IMR-90 (cell line): ENCODE measurements around the gene AGAP1. TPM values are rescaled to one million over a fixed set of nuclear protein-coding genes. Genes with fewer than 3 reads are reported as not detected.

ENCODE experiments used
- ATAC-seq: fragments of 200-7000 bp; cut with Tn5 transposase; 2 replicates; pipeline ENCODE4 v1.9.1; 2020; ENCODE audit warnings: low read depth, mild to moderate bottlenecking, moderate library complexity
- BruUV-seq: library from RNA; stranded (reverse); fragments of 400-500 nt; replicated peaks from 2 replicates; lab custom pipeline; 2021; lab: Mats Ljungman, UMichigan
- CTCF ChIA-PET: fragments of 300-600 bp; formaldehyde crosslinking; extraction: SDS; loops from one replicate; lab custom pipeline; 2021; ENCODE audit warnings: antibody characterized with exemption; lab: Yijun Ruan, JAX
- POLR2A ChIA-PET: fragments of 300-600 bp; sonication (Branson Sonifier 250); formaldehyde crosslinking; loops from one replicate; lab custom pipeline; 2022; ENCODE audit warnings: antibody characterized with exemption; ENCODE audit not compliant: unreplicated experiment; lab: Charles Lee
- DNase-seq: peaks from one replicate; pipeline ENCODE4 v3.0.0; 2013
- H2AFZ ChIP-seq: replicated peaks from 2 replicates; pipeline ENCODE3; 2013; ENCODE audit warnings: low read length, mild to moderate bottlenecking; ENCODE audit not compliant: poor library complexity
- H2AK5ac ChIP-seq: 2 replicates; pipeline ENCODE4 v1.6.1; 2013; ENCODE audit warnings: low read depth, low read length, inconsistent platforms
- H2AK9ac ChIP-seq: replicated peaks from 2 replicates; pipeline ENCODE3; 2013; ENCODE audit warnings: mild to moderate bottlenecking, low read depth, low read length, moderate library complexity; ENCODE audit not compliant: poor library complexity
- H2BK120ac ChIP-seq: 2 replicates; pipeline ENCODE4 v1.6.1; 2013; ENCODE audit warnings: low read depth, low read length, inconsistent platforms
- H2BK15ac ChIP-seq: 3 replicates; pipeline ENCODE4 v1.6.1; 2013; ENCODE audit warnings: low read depth, low read length, inconsistent platforms
- H2BK20ac ChIP-seq: 2 replicates; pipeline ENCODE4 v1.6.1; 2013; ENCODE audit warnings: low read depth, mild to moderate bottlenecking, inconsistent platforms, low read length, moderate library complexity
- H2BK5ac ChIP-seq: 2 replicates; pipeline ENCODE4 v1.6.1; 2013; ENCODE audit warnings: mild to moderate bottlenecking, low read depth, low read length, inconsistent platforms; ENCODE audit not compliant: poor library complexity, severe bottlenecking
- H3K14ac ChIP-seq: replicated peaks from 2 replicates; pipeline ENCODE4 v1.6.1; 2013; ENCODE audit warnings: low read depth, low read length, inconsistent platforms
- H3K18ac ChIP-seq: 2 replicates; pipeline ENCODE4 v1.6.1; 2013; ENCODE audit warnings: low read depth, low read length, control low read depth
- H3K23ac ChIP-seq: 2 replicates; pipeline ENCODE4 v1.6.1; 2013; ENCODE audit warnings: low read depth, low read length, inconsistent platforms
- H3K27ac ChIP-seq: 2 replicates; pipeline ENCODE4 v1.5.1; 2013; ENCODE audit warnings: mild to moderate bottlenecking, control low read depth, low read length; ENCODE audit not compliant: insufficient read depth
- H3K27me3 ChIP-seq: 2 replicates; pipeline ENCODE4 v1.6.1; 2013; ENCODE audit warnings: low read length; ENCODE audit not compliant: control insufficient read depth, insufficient read depth
- H3K36me3 ChIP-seq: 2 replicates; pipeline ENCODE4 v1.6.1; 2013; ENCODE audit warnings: low read length, mixed read lengths; ENCODE audit not compliant: control insufficient read depth, insufficient read depth
- H3K4ac ChIP-seq: 2 replicates; pipeline ENCODE4 v1.6.1; 2013; ENCODE audit warnings: low read depth, low read length, inconsistent platforms
- H3K4me1 ChIP-seq: 2 replicates; pipeline ENCODE4 v1.6.1; 2013; ENCODE audit warnings: low read length, mixed read lengths; ENCODE audit not compliant: control insufficient read depth, insufficient read depth
- H3K4me2 ChIP-seq: 2 replicates; pipeline ENCODE4 v1.6.1; 2013; ENCODE audit warnings: low read depth, mild to moderate bottlenecking, control low read depth, low read length, moderate library complexity
- H3K4me3 ChIP-seq: 2 replicates; pipeline ENCODE4 v1.5.1; 2013; ENCODE audit warnings: low read depth, mild to moderate bottlenecking, control low read depth, low read length, moderate library complexity; ENCODE audit not compliant: insufficient read depth
- H3K56ac ChIP-seq: 2 replicates; pipeline ENCODE4 v1.6.1; 2013; ENCODE audit warnings: low read length, inconsistent platforms; ENCODE audit not compliant: insufficient read depth; ENCODE audit errors: extremely low read depth
- H3K79me1 ChIP-seq, 2 experiments: 2 replicates each; pipeline ENCODE4 v1.6.1; 2013; ENCODE audit warnings: low read length in 2 of 2, inconsistent platforms in 1 of 2, low read depth in 1 of 2
- H3K9ac ChIP-seq: 2 replicates; pipeline ENCODE4 v1.6.1; 2013; ENCODE audit warnings: low read depth, low read length, control low read depth
- H3K9me1 ChIP-seq: 2 replicates; pipeline ENCODE4 v1.6.1; 2013; ENCODE audit warnings: low read length, inconsistent platforms; ENCODE audit not compliant: insufficient read depth
- H3K9me3 ChIP-seq: 2 replicates; pipeline ENCODE4 v1.6.1; 2013; ENCODE audit warnings: low read length; ENCODE audit not compliant: control insufficient read depth, insufficient read depth
- H4K20me1 ChIP-seq: 2 replicates; pipeline ENCODE4 v1.6.1; 2013; ENCODE audit warnings: low read length, inconsistent platforms; ENCODE audit not compliant: insufficient read depth
- H4K5ac ChIP-seq: 2 replicates; pipeline ENCODE4 v1.6.1; 2013; ENCODE audit warnings: mild to moderate bottlenecking, low read depth, low read length, control low read depth
- H4K8ac ChIP-seq, 2 experiments: 2 replicates each; pipeline ENCODE4 v1.6.1; 2013; ENCODE audit warnings: low read depth in 2 of 2, low read length in 2 of 2, control low read depth in 1 of 2, inconsistent platforms in 1 of 2
- H4K91ac ChIP-seq: 2 replicates; pipeline ENCODE4 v1.6.1; 2013; ENCODE audit warnings: low read depth, low read length, inconsistent platforms; ENCODE audit not compliant: insufficient read depth
- BHLHE40 ChIP-seq: fragments of 150-350 bp; IDR thresholded peaks from 2 replicates; pipeline ENCODE4 v1.6.1; 2016; ENCODE audit warnings: mild to moderate bottlenecking, low read depth, low read length
- CEBPB ChIP-seq: IDR thresholded peaks from 2 replicates; pipeline ENCODE4 v1.6.1; 2012; ENCODE audit warnings: low read depth, low read length, improper control_type of control experiment
- CHD1 ChIP-seq: IDR thresholded peaks from 2 replicates; pipeline ENCODE4 v1.6.1; 2012; ENCODE audit warnings: low read depth, low read length, improper control_type of control experiment
- FOS ChIP-seq: fragments of 150-350 bp; IDR thresholded peaks from 2 replicates; pipeline ENCODE4 v1.6.1; 2016; ENCODE audit warnings: low read depth, low read length
- MAFK ChIP-seq: IDR thresholded peaks from 2 replicates; pipeline ENCODE4 v1.6.1; 2012; ENCODE audit warnings: low read depth, low read length, improper control_type of control experiment
- MAZ ChIP-seq: IDR thresholded peaks from 2 replicates; pipeline ENCODE4 v1.6.1; 2012; ENCODE audit warnings: low read depth, mild to moderate bottlenecking, low read length, improper control_type of control experiment, moderate library complexity, borderline replicate concordance
- MXI1 ChIP-seq: IDR thresholded peaks from 2 replicates; pipeline ENCODE4 v1.6.1; 2012; ENCODE audit warnings: low read depth, mild to moderate bottlenecking, low read length, moderate library complexity, borderline replicate concordance
- NFE2L2 ChIP-seq: fragments of 150-350 bp; IDR thresholded peaks from 2 replicates; pipeline ENCODE4 v1.6.1; 2016; ENCODE audit warnings: low read depth, mild to moderate bottlenecking, low read length
- POLR2A ChIP-seq: IDR thresholded peaks from 2 replicates; pipeline ENCODE4 v1.6.1; 2012; ENCODE audit warnings: mild to moderate bottlenecking, low read depth, low read length
- RAD21 ChIP-seq: IDR thresholded peaks from 2 replicates; pipeline ENCODE4 v1.6.1; 2012; ENCODE audit warnings: low read length, improper control_type of control experiment
- RCOR1 ChIP-seq: IDR thresholded peaks from 2 replicates; pipeline ENCODE4 v1.6.1; 2012; ENCODE audit warnings: mild to moderate bottlenecking, low read length, improper control_type of control experiment; ENCODE audit not compliant: insufficient replicate concordance
- RFX5 ChIP-seq: IDR thresholded peaks from 2 replicates; pipeline ENCODE4 v1.8.0; 2012; ENCODE audit warnings: low read depth, mild to moderate bottlenecking, low read length, moderate library complexity
- SMC3 ChIP-seq: fragments of 150-350 bp; IDR thresholded peaks from 2 replicates; pipeline ENCODE4 v1.6.1; 2016; ENCODE audit warnings: low read depth, mild to moderate bottlenecking, antibody characterized with exemption, low read length, moderate library complexity
- WGBS, 2 experiments: methylation state at CpG; one replicate each; pipeline versions ENCODE4 v1.1.5 to v1.1.7; 2013; ENCODE audit warnings: missing lambda C conversion rate in 2 of 2; ENCODE audit not compliant: insufficient read length in 1 of 2; ENCODE audit errors: extremely low coverage in 2 of 2; 5-methylcytosine and 5-hydroxymethylcytosine counted together
- dilution Hi-C: fragments of 300-500 bp; cut with HindIII; formaldehyde crosslinking; loops from one replicate; pipeline ENCODE4 v1.14.3; 2018; ENCODE audit warnings: low sequenced_read_pairs; ENCODE audit not compliant: unreplicated experiment
- in situ Hi-C: fragments of 300-500 bp; cut with MboI; formaldehyde crosslinking; loops from 3 replicates; pipeline ENCODE4 v1.14.3; 2019; ENCODE audit warnings: low sequenced_read_pairs, inconsistent platforms, mixed read lengths
- intact Hi-C: fragments of 100-400 bp; cut with micrococcal nuclease; formaldehyde crosslinking; loops from 2 replicates; pipeline ENCODE4 v1.10.0; 2022
- polyA plus RNA-seq, 3 experiments: library from polyadenylated mRNA; depleted of rRNA; stranded (reverse); fragments of >200 nt; gene quantifications; 2 replicates each; pipeline ENCODE4 v1.2.3, GENCODE V29; 2012; ENCODE audit warnings: low replicate concordance in 1 of 3
- total RNA-seq: library from RNA; depleted of rRNA; stranded (reverse); fragments of >200 nt; gene quantifications from 2 replicates; pipeline ENCODE4 v1.2.3, GENCODE V29; 2012
- TF ChIP-seq, protein P1 (sequence below): fragments of 150-350 bp; IDR thresholded peaks from 2 replicates; pipeline ENCODE4 v1.6.1; 2016; ENCODE audit warnings: low read depth, mild to moderate bottlenecking, low read length, moderate library complexity, borderline replicate concordance
- TF ChIP-seq, protein P2 (sequence below): fragments of 150-350 bp; IDR thresholded peaks from 2 replicates; pipeline ENCODE4 v1.6.1; 2017; ENCODE audit warnings: mild to moderate bottlenecking, antibody characterized with exemption, low read length, low read depth
- TF ChIP-seq, protein P3 (sequence below): conservative IDR thresholded peaks from 2 replicates; pipeline ENCODE4 v1.5.1; 2012; ENCODE audit warnings: mild to moderate bottlenecking, low read depth, low read length, improper control_type of control experiment

AGAP1 gene
- total and polyA plus RNA-seq, 2 of the 4 experiments (the other 2 are of a cell fraction) = 15.1 to 16.4 TPM

DNA sequence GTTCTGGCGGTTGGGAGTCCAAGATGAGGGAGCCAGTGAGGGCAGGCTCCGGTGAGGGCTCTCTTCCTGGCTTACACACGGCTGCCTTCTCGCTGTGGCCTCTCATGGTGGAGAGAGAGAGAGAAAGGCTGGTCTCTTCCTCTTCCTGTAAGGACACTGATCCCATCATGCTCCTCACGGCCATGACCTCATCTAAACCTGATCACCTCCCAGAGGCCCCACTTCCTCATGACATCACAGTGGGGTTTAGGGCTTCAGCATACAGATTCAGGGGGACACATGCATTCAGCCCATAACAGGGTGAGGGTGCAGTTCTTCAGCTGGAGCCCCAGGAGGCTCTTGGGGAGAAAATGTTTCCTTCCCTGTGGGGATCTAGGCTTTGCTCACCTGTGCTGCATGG, 29.2 kb downstream of the AGAP1 start:
- H3K23ac ChIP-seq = no peak overlapping the region
- intact Hi-C loops = no loop called here
- H3K36me3 ChIP-seq = no peaks in the 10 kb centered on the region
- H2AFZ ChIP-seq = no peak overlapping the region
- no peaks in the 10 kb centered on the region for H3K9me3 ChIP-seq
- peaks cover 31 to 64% of the 10 kb centered on the region in 2 experiments for H3K79me1 ChIP-seq
- no peak overlapping the region for H4K91ac ChIP-seq
- ATAC-seq (no peak), DNase-seq (no peak)
- no peak overlapping the region for H4K5ac ChIP-seq
- TF ChIP-seq CEBPB (no peak), RAD21 (no peak), FOS (no peak), MAFK (no peak), SMC3 (no peak), BHLHE40 (no peak), RFX5 (no peak), POLR2A (no peak), MXI1 (no peak), NFE2L2 (no peak), CHD1 (no peak), MAZ (no peak), RCOR1 (no peak)
- TF ChIP-seq, protein P1, sequence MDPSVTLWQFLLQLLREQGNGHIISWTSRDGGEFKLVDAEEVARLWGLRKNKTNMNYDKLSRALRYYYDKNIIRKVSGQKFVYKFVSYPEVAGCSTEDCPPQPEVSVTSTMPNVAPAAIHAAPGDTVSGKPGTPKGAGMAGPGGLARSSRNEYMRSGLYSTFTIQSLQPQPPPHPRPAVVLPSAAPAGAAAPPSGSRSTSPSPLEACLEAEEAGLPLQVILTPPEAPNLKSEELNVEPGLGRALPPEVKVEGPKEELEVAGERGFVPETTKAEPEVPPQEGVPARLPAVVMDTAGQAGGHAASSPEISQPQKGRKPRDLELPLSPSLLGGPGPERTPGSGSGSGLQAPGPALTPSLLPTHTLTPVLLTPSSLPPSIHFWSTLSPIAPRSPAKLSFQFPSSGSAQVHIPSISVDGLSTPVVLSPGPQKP = no peak
- TF ChIP-seq, protein P2, sequence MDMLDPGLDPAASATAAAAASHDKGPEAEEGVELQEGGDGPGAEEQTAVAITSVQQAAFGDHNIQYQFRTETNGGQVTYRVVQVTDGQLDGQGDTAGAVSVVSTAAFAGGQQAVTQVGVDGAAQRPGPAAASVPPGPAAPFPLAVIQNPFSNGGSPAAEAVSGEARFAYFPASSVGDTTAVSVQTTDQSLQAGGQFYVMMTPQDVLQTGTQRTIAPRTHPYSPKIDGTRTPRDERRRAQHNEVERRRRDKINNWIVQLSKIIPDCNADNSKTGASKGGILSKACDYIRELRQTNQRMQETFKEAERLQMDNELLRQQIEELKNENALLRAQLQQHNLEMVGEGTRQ = no peak
- TF ChIP-seq, protein P3, sequence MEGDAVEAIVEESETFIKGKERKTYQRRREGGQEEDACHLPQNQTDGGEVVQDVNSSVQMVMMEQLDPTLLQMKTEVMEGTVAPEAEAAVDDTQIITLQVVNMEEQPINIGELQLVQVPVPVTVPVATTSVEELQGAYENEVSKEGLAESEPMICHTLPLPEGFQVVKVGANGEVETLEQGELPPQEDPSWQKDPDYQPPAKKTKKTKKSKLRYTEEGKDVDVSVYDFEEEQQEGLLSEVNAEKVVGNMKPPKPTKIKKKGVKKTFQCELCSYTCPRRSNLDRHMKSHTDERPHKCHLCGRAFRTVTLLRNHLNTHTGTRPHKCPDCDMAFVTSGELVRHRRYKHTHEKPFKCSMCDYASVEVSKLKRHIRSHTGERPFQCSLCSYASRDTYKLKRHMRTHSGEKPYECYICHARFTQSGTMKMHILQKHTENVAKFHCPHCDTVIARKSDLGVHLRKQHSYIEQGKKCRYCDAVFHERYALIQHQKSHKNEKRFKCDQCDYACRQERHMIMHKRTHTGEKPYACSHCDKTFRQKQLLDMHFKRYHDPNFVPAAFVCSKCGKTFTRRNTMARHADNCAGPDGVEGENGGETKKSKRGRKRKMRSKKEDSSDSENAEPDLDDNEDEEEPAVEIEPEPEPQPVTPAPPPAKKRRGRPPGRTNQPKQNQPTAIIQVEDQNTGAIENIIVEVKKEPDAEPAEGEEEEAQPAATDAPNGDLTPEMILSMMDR = no peak
- no peak overlapping the region for H3K14ac ChIP-seq
- no peak overlapping the region for H3K56ac ChIP-seq
- no peak overlapping the region for H2AK5ac ChIP-seq
- CTCF ChIA-PET = no interaction called here
- H3K4me2 ChIP-seq = no peak overlapping the region
- H2BK5ac ChIP-seq = no peak overlapping the region
- H3K27ac ChIP-seq = no peak overlapping the region
- H3K9ac ChIP-seq = no peak overlapping the region
- dilution Hi-C loops = no loop called here
- H4K20me1 ChIP-seq = peaks cover 66% of the 10 kb centered on the region
- no peak overlapping the region for H3K18ac ChIP-seq
- H2BK120ac ChIP-seq = no peak overlapping the region
- POLR2A ChIA-PET = interaction anchor here (0.7 kb wide), 1 partner anchor 170 kb away, joined by 4 read pairs; no protein-coding TSS in a partner anchor
- peaks cover under 1% of the 10 kb centered on the region for H3K4me1 ChIP-seq
- in situ Hi-C loops = no loop called here
- H3K4ac ChIP-seq = no peak overlapping the region
- no peak overlapping the region for H2BK20ac ChIP-seq
- no TSS peak for BruUV-seq
- H4K8ac ChIP-seq = no peak overlapping the region
- no CpG with 5 or more reads among the region's 5 CpGs for WGBS, 2 experiments
- no peak overlapping the region for H2BK15ac ChIP-seq
- no peak overlapping the region for H3K4me3 ChIP-seq
- H3K9me1 ChIP-seq = peaks cover 8% of the 10 kb centered on the region; the same call in 1 of the 2 replicates
- H3K27me3 ChIP-seq = no peaks in the 10 kb centered on the region
- H2AK9ac ChIP-seq = no peak overlapping the region
